DOHH2 (cell line): ENCODE measurements around the gene SLC7A14.

Experiments
- CTCF ChIP-seq: fragments of 200-600 bp; sonication (generic); IDR thresholded peaks from one replicate; pipeline ENCODE4 v1.5.1; 2014; ENCODE audit warnings: antibody characterized with exemption, mild to moderate bottlenecking, low read depth, low read length; ENCODE audit not compliant: poor library complexity, severe bottlenecking
- EZH2phosphoT487 ChIP-seq: fragments of 200-600 bp; sonication (generic); IDR thresholded peaks from 2 replicates; pipeline ENCODE4 v1.6.1; 2017; ENCODE audit warnings: borderline replicate concordance, mild to moderate bottlenecking, antibody characterized with exemption, low read length, moderate library complexity, mixed read lengths

GRCh38 chr3:170493712-170494182 is 92.1 kb downstream of the SLC7A14 start:
- TF ChIP-seq CTCF (no peak), EZH2phosphoT487 (no peak)
